ENCODE measurements around the gene RBFOX2. TPM values are rescaled to one million over a fixed set of nuclear protein-coding genes. Genes with fewer than 3 reads are reported as not detected.

RBFOX2 gene
- total and polyA plus RNA-seq, 2 of the 8 experiments (the other 6 are each of a cell fraction or from before 2014, with no cell fraction given): 121 to 122 TPM

DNA sequence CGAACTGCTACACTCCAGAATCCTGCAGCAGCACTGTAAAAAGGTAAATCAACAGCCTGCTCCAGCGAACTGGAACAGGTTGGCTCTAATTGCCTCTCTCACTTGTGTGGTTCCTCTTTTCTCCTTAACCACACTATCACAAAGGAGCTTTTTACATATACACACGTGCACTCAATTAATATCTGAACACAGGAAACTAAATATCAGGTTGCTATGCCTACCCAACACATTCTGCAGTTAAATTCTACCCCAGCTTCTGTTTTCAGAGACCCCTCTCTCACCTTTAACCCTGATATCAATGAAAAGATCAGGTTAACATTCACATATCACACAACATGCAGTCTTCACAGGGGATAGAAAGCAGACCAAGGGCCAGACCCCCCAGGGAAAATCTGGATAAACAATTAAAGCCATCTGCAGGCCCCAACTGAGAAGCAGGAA, 11.0 kb downstream of the RBFOX2 start:
- Histone ChIP-seq H3K4me2 (ENCODE audit: insufficient read depth in 1 of 2, low read depth in 2 of 2, low read length in 2 of 2) (no peak overlapping the region), H3K18ac (ENCODE audit: extremely low read depth, low read length) (no peak overlapping the region), H2BK12ac (ENCODE audit: low read depth, low read length) (no peak overlapping the region), H2BK120ac (replicated peaks; ENCODE audit: low read depth, low read length) (no peak overlapping the region), H3K14ac (ENCODE audit: insufficient read length) (no peak overlapping the region), H4K20me1 (replicated peaks in 1 of 2; ENCODE audit: control insufficient read depth in 1 of 2, insufficient read depth in 2 of 2, low read length in 2 of 2) (peaks cover 0 to 10% of the 10 kb centered on the region in 2 experiments), H3K4ac (replicated peaks; ENCODE audit: insufficient read length, low read depth, low read length) (no peak overlapping the region), H3K23ac (ENCODE audit: insufficient read length) (no peak overlapping the region), H4K5ac (ENCODE audit: insufficient read length, low read depth, low read length) (no peak overlapping the region), H4K91ac (replicated peaks; ENCODE audit: insufficient read length, low read length) (no peak overlapping the region), H3K9ac (replicated peaks in 1 of 4; ENCODE audit: extremely low read depth in 1 of 4, low read depth in 3 of 4, low read length in 3 of 4) (no peak overlapping the region), H3K4me3 (ENCODE audit: extremely low read depth in 1 of 4, insufficient read depth in 2 of 4, low read depth in 3 of 4, low read length in 4 of 4) (no peak overlapping the region), H3K27ac (ENCODE audit: low read depth, low read length) (no peak overlapping the region), H2AK5ac (ENCODE audit: low read depth, low read length) (no peak overlapping the region), H3K27me3 (replicated peaks in 1 of 4; ENCODE audit: control insufficient read depth in 3 of 4, extremely low read depth in 1 of 4, insufficient read depth in 3 of 4, low read length in 3 of 4) (no peaks in the 10 kb centered on the region), H3K79me2 (ENCODE audit: control insufficient read depth in 1 of 2, insufficient read depth in 2 of 2, low read length in 2 of 2) (peaks cover 14 to 83% of the 10 kb centered on the region in 2 experiments; a peak in 3 of 4 replicates), H3K79me1 (ENCODE audit: low read depth, low read length) (peaks cover 13% of the 10 kb centered on the region), H2BK15ac (ENCODE audit: low read length) (no peak overlapping the region), H3K9me3 (ENCODE audit: insufficient read depth in 2 of 2, low read depth in 1 of 2, low read length in 1 of 2) (no peaks in the 10 kb centered on the region), H2BK5ac (ENCODE audit: low read depth, low read length) (no peak overlapping the region), H3K4me1 (replicated peaks in 1 of 4; ENCODE audit: control insufficient read depth in 3 of 4, insufficient read depth in 4 of 4, low read length in 3 of 4) (no peaks in the 10 kb centered on the region), H2AFZ (ENCODE audit: low read length) (no peak overlapping the region), H4K8ac (ENCODE audit: extremely low read depth, insufficient read depth, low read length) (no peak overlapping the region), H2BK20ac (ENCODE audit: low read length) (no peak overlapping the region), H3K56ac (replicated peaks; ENCODE audit: insufficient read length, low read depth, low read length) (no peak overlapping the region), H3K23me2 (ENCODE audit: low read depth, low read length) (no peaks in the 10 kb centered on the region; the same call in 1 of the 2 replicates), H3K36me3 (ENCODE audit: control insufficient read depth in 2 of 4, insufficient read depth in 4 of 4, low read length in 3 of 4) (no peaks in the 10 kb centered on the region)
- ChIA-PET CTCF (ENCODE audit: partially characterized antibody) (interaction anchor here (1.4 to 2.2 kb wide), 2 partner anchors 34 to 48 kb away, joined by 6 to 10 read pairs; no protein-coding TSS in a partner anchor), POLR2A (ENCODE audit: partially characterized antibody) (interaction anchor here (5.4 kb wide), 1 partner anchor 10 kb away, joined by 44 read pairs; the partner anchor contains the start of gene RBFOX2)
- FAIRE-seq: no peak
- WGBS, 2 experiments (ENCODE audit: extremely low coverage in 1 of 2, insufficient coverage in 1 of 2, insufficient read length in 1 of 2, insufficient replicate concordance in 2 of 2, low coverage in 1 of 2, low lambda C conversion rate in 2 of 2, missing lambda C conversion rate in 1 of 2): 62% methylated on average over 3 of the region's 3 CpGs; no CpG with 5 or more reads in 1 of the 2 experiments
- no peak for DNase-seq (ENCODE audit: low read depth in 1 of 2, low spot score in 2 of 2)
- TF ChIP-seq NRF1 (IDR thresholded peaks at IDR 0.05; ENCODE audit: low read depth, low read length) (no peak), SIX5 (IDR thresholded peaks at IDR 0.05; ENCODE audit: low read depth, low read length) (no peak), KDM4A (IDR thresholded peaks at IDR 0.05; ENCODE audit: low read depth, low read length, severe bottlenecking) (no peak), FOSL1 (IDR thresholded peaks at IDR 0.05; ENCODE audit: insufficient read depth, low read depth, low read length) (no peak), CBX5 (IDR thresholded peaks at IDR 0.05; ENCODE audit: low read depth, low read length) (no peak), SP1 (IDR thresholded peaks at IDR 0.05; ENCODE audit: low read depth, low read length) (no peak), EP300 (IDR thresholded peaks at IDR 0.05; ENCODE audit: borderline replicate concordance in 1 of 2, low read depth in 2 of 2, low read length in 2 of 2) (no peak), SAP30 (IDR thresholded peaks at IDR 0.05; ENCODE audit: insufficient read depth, insufficient replicate concordance, low read length) (no peak)
- TF ChIP-seq, protein P1, sequence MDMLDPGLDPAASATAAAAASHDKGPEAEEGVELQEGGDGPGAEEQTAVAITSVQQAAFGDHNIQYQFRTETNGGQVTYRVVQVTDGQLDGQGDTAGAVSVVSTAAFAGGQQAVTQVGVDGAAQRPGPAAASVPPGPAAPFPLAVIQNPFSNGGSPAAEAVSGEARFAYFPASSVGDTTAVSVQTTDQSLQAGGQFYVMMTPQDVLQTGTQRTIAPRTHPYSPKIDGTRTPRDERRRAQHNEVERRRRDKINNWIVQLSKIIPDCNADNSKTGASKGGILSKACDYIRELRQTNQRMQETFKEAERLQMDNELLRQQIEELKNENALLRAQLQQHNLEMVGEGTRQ (IDR thresholded peaks at IDR 0.05; ENCODE audit: low read length): no peak
- TF ChIP-seq, protein P2, sequence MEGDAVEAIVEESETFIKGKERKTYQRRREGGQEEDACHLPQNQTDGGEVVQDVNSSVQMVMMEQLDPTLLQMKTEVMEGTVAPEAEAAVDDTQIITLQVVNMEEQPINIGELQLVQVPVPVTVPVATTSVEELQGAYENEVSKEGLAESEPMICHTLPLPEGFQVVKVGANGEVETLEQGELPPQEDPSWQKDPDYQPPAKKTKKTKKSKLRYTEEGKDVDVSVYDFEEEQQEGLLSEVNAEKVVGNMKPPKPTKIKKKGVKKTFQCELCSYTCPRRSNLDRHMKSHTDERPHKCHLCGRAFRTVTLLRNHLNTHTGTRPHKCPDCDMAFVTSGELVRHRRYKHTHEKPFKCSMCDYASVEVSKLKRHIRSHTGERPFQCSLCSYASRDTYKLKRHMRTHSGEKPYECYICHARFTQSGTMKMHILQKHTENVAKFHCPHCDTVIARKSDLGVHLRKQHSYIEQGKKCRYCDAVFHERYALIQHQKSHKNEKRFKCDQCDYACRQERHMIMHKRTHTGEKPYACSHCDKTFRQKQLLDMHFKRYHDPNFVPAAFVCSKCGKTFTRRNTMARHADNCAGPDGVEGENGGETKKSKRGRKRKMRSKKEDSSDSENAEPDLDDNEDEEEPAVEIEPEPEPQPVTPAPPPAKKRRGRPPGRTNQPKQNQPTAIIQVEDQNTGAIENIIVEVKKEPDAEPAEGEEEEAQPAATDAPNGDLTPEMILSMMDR (IDR thresholded peaks at IDR 0.05; ENCODE audit: control extremely low read depth in 1 of 3, insufficient read depth in 1 of 3, low read depth in 1 of 3, low read length in 3 of 3): no peak

All from H1 (cell line).